ENCODE data around the gene WASF2. TPM values are rescaled to one million over a fixed set of nuclear protein-coding genes. Genes with fewer than 3 reads are reported as not detected.
"Not testable (repeated sequence)": the region's sequence is repeated elsewhere in the genome, so short reads cannot be mapped to it uniquely, and the experiment has no call there.

WASF2 gene
- total and polyA plus RNA-seq, 11 donors: 14.2 to 103 (median 47.9) TPM

- DNase-seq: no peak
- no peak for ATAC-seq
- Histone ChIP-seq H3K4me3 (no peak overlapping the region), H3K4me1 (peaks cover 8 to 39% (median 25%) of the 10 kb centered on the region in 12 donors), H3K27ac (peak overlapping the region; percentile 88 to 99 (median 93)), H3K36me3 (no peaks in the 10 kb centered on the region), H3K9me3 (no peaks in the 10 kb centered on the region), H3K27me3 (no peaks in the 10 kb centered on the region)
- intact Hi-C loops (cut with DNase I): loop anchor here in 1 of 10 donors (2.0 kb wide), 1 partner anchor 51 kb away; no protein-coding TSS in a partner anchor
- 45 to 60% (median 52%) methylated on average over 4 to 5 of the region's 5 CpGs for WGBS, 4 donors
- TF ChIP-seq CTCF (IDR thresholded peaks at IDR 0.05): no peak
- no peak for TF ChIP-seq POLR2A (IDR thresholded peaks at IDR 0.05)
These were observed 15.4 kb upstream of the WASF2 start for GRCh38 chr1:27505420-27505680.

- Histone ChIP-seq H3K4me1 (peaks cover 8 to 39% (median 25%) of the 10 kb centered on the region in 12 donors), H3K27me3 (no peaks in the 10 kb centered on the region), H3K9me3 (no peaks in the 10 kb centered on the region), H3K27ac (peak overlapping the region; percentile 88 to 99 (median 93)), H3K36me3 (no peaks in the 10 kb centered on the region), H3K4me3 (peak overlapping the region in 6 of 12 donors; percentile 5 to 46 (median 34))
- ATAC-seq (peak; percentile 89 to 96 (median 92)), DNase-seq (peak; percentile 90 to 94 (median 91))
- 12 to 20% (median 15%) methylated on average over 13 of the region's 13 CpGs for WGBS, 4 donors
- intact Hi-C loops (cut with DNase I): loop anchor here in 1 of 10 donors (2.0 kb wide), 1 partner anchor 52 kb away; no protein-coding TSS in a partner anchor
- TF ChIP-seq POLR2A (IDR thresholded peaks at IDR 0.05) (no peak), CTCF (IDR thresholded peaks at IDR 0.05) (peak in 1 of 12 donors; percentile 5)
These were observed 14.8 kb upstream of the WASF2 start for GRCh38 chr1:27504588-27505419.

- TF ChIP-seq POLR2A (IDR thresholded peaks at IDR 0.05) (no peak), CTCF (IDR thresholded peaks at IDR 0.05) (no peak)
- Histone ChIP-seq H3K9me3 (no peaks in the 10 kb centered on the region), H3K4me3 (peak overlapping the region in 9 of 12 donors; percentile 2 to 46 (median 34)), H3K27me3 (no peaks in the 10 kb centered on the region), H3K36me3 (no peaks in the 10 kb centered on the region), H3K27ac (peak overlapping the region; percentile 88 to 99 (median 93)), H3K4me1 (peaks cover 8 to 38% (median 25%) of the 10 kb centered on the region in 12 donors)
- 18 to 23% (median 20%) methylated on average over 11 to 12 of the region's 12 CpGs for WGBS, 4 donors
- DNase-seq (peak in 1 of 5 donors; percentile 56), ATAC-seq (peak in 3 of 4 donors; percentile 3 to 15 (median 3))
- intact Hi-C loops (cut with DNase I): loop anchor here in 1 of 10 donors (2.0 kb wide), 1 partner anchor 53 kb away; no protein-coding TSS in a partner anchor
These were observed 14.0 kb upstream of the WASF2 start for GRCh38 chr1:27503844-27504587.

GRCh38 chr1:27503033-27503432 is 13.1 kb upstream of the WASF2 start:
- 98 to 100% (median 100%) methylated on average over 2 of the region's 2 CpGs for WGBS, 4 donors
- no peaks in the 10 kb centered on the region for H3K27me3 ChIP-seq
- peaks cover 8 to 38% (median 25%) of the 10 kb centered on the region in 12 donors for H3K4me1 ChIP-seq
- ATAC-seq (no peak), DNase-seq (peak in 1 of 5 donors; percentile 9)
- intact Hi-C loops (cut with DNase I): no loop called here
- TF ChIP-seq POLR2A (IDR thresholded peaks at IDR 0.05) (no peak), CTCF (IDR thresholded peaks at IDR 0.05) (no peak)
- no peaks in the 10 kb centered on the region for H3K36me3 ChIP-seq
- no peaks in the 10 kb centered on the region for H3K9me3 ChIP-seq
- no peak overlapping the region for H3K4me3 ChIP-seq
- H3K27ac ChIP-seq: peak overlapping the region in 10 of 12 donors; percentile 88 to 99 (median 93)

GRCh38 chr1:27501159-27501558 is 11.2 kb upstream of the WASF2 start:
- DNase-seq; intact Hi-C loops (cut with DNase I): not testable (repeated sequence)
- 96 to 100% (median 99%) methylated on average over 2 of the region's 2 CpGs for whole genome bisulfite sequencing, 4 donors

More at GRCh38 chr1:27501159-27501558, 11.2 kb upstream of the WASF2 start:
- H3K4me3 ChIP-seq, H3K36me3 ChIP-seq, H3K27ac ChIP-seq, H3K27me3 ChIP-seq, H3K9me3 ChIP-seq, ATAC-seq: not testable (repeated sequence)
- H3K4me1 ChIP-seq: peaks cover 8 to 42% (median 31%) of the 10 kb centered on the region in 12 donors
